ENCODE measurements around the gene SCAPER. TPM values are rescaled to one million over a fixed set of nuclear protein-coding genes. Genes with fewer than 3 reads are reported as not detected.

Gene SCAPER
- total RNA-seq, 1 experiment from 2014 or later, result 15.3 TPM

DNA sequence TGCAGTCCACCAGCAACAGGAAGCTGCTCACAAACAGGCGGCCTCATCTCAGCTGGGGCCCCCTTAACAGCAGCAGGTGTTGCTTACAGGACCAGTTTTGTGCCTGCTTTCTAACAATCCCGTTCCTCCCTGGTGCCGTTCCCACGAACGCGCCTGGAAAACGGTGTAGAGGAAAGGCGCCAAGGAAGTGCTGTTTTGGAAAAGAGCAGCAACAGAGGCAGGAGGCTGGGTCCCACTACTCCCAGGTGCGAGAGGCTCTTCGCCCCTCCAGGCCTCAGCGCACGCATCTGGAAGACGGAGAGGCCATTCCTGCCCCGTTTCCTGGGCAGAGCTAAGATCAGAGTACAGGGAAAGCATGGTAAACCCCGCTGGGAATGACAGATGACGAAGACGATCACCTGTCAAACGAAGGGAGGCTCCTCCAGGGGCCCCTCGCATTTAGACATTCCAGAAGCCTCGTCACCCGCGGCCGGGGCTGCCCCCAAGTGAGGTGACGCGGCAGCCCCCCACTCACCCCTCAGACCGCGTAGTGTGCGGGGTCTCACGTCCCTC lies 603 bp downstream of the SCAPER start:
- peak; percentile 71 for ATAC-seq
- no peak for DNase-seq (ENCODE audit: low read depth, low spot score)
- H3K27me3 ChIP-seq (ENCODE audit: control insufficient read depth, insufficient read depth, low read length), result no peaks in the 10 kb centered on the region
- peak overlapping the region; percentile 79 to 86 for H3K4me3 ChIP-seq (ENCODE audit: low read depth in 2 of 2, low read length in 2 of 2)
- H3K9me3 ChIP-seq (ENCODE audit: control insufficient read depth, insufficient read depth, low read depth, low read length), result no peaks in the 10 kb centered on the region
- no TSS peak for BruUV-seq (replicated peaks)
- POLR2A ChIA-PET, result no interaction called here
- CTCF ChIA-PET, result no interaction called here
- H3K36me3 ChIP-seq (ENCODE audit: control insufficient read depth, insufficient read depth, low read length), result no peaks in the 10 kb centered on the region
- no peak for TF ChIP-seq SIN3A (IDR thresholded peaks at IDR 0.05; ENCODE audit: borderline replicate concordance, insufficient read depth, low read depth, low read length)
- no peak for TF ChIP-seq CTCF (IDR thresholded peaks at IDR 0.05)
- TF ChIP-seq TCF7L2 (IDR thresholded peaks at IDR 0.05; ENCODE audit: low read depth, low read length), result no peak
- peaks cover 18% of the 10 kb centered on the region for H3K4me1 ChIP-seq (ENCODE audit: control insufficient read depth, insufficient read depth, low read length)
- H3K27ac ChIP-seq (ENCODE audit: low read length), result peak overlapping the region; percentile 93
- intact Hi-C loops (cut with micrococcal nuclease; ENCODE audit: unreplicated experiment) (no loop called here), in situ Hi-C loops (cut with HindIII; ENCODE audit: low pct_unique_long_range_greater_than_20kb, low sequenced_read_pairs) (no loop called here)

- H3K27ac ChIP-seq (ENCODE audit: low read length), result no peak overlapping the region
- TF ChIP-seq CTCF (IDR thresholded peaks at IDR 0.05), result peak; percentile 67
- TF ChIP-seq, protein P1, sequence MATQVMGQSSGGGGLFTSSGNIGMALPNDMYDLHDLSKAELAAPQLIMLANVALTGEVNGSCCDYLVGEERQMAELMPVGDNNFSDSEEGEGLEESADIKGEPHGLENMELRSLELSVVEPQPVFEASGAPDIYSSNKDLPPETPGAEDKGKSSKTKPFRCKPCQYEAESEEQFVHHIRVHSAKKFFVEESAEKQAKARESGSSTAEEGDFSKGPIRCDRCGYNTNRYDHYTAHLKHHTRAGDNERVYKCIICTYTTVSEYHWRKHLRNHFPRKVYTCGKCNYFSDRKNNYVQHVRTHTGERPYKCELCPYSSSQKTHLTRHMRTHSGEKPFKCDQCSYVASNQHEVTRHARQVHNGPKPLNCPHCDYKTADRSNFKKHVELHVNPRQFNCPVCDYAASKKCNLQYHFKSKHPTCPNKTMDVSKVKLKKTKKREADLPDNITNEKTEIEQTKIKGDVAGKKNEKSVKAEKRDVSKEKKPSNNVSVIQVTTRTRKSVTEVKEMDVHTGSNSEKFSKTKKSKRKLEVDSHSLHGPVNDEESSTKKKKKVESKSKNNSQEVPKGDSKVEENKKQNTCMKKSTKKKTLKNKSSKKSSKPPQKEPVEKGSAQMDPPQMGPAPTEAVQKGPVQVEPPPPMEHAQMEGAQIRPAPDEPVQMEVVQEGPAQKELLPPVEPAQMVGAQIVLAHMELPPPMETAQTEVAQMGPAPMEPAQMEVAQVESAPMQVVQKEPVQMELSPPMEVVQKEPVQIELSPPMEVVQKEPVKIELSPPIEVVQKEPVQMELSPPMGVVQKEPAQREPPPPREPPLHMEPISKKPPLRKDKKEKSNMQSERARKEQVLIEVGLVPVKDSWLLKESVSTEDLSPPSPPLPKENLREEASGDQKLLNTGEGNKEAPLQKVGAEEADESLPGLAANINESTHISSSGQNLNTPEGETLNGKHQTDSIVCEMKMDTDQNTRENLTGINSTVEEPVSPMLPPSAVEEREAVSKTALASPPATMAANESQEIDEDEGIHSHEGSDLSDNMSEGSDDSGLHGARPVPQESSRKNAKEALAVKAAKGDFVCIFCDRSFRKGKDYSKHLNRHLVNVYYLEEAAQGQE (IDR thresholded peaks at IDR 0.05; ENCODE audit: insufficient read depth in 1 of 2, low read depth in 2 of 2, low read length in 1 of 2), result no peak
- TF ChIP-seq POLR2AphosphoS5 (IDR thresholded peaks at IDR 0.05; ENCODE audit: low read depth, low read length), result no peak
- TF ChIP-seq SIN3A (IDR thresholded peaks at IDR 0.05; ENCODE audit: borderline replicate concordance, insufficient read depth, low read depth, low read length), result no peak
- no peaks in the 10 kb centered on the region for H3K27me3 ChIP-seq (ENCODE audit: control insufficient read depth, insufficient read depth, low read length)
- peak; percentile 33 for DNase-seq (ENCODE audit: low read depth, low spot score)
- in situ Hi-C loops (cut with HindIII; ENCODE audit: low pct_unique_long_range_greater_than_20kb, low sequenced_read_pairs) (no loop called here), intact Hi-C loops (cut with micrococcal nuclease; ENCODE audit: unreplicated experiment) (no loop called here)
- POLR2A ChIA-PET, result interaction anchor here (0.5 kb wide), 1 partner anchor 57 kb away, joined by 3 read pairs; no protein-coding TSS in a partner anchor
- TSS peak; percentile 73 for BruUV-seq (replicated peaks)
- H3K9me3 ChIP-seq (ENCODE audit: control insufficient read depth, insufficient read depth, low read depth, low read length), result no peaks in the 10 kb centered on the region
- H3K4me3 ChIP-seq (ENCODE audit: low read depth in 2 of 2, low read length in 2 of 2), result no peak overlapping the region
- no peaks in the 10 kb centered on the region for H3K36me3 ChIP-seq (ENCODE audit: control insufficient read depth, insufficient read depth, low read length)
- CTCF ChIA-PET, result no interaction called here
- peaks cover 18% of the 10 kb centered on the region for H3K4me1 ChIP-seq (ENCODE audit: control insufficient read depth, insufficient read depth, low read length)
- ATAC-seq, result no peak
Observed at GRCh38 chr15:76903251-76903681, 1.9 kb downstream of the SCAPER start.
